ENCODE results near the gene RFESD. TPM values are rescaled to one million over a fixed set of nuclear protein-coding genes. Genes with fewer than 3 reads are reported as not detected.
"Not testable (repeated sequence)": the region's sequence is repeated elsewhere in the genome, so short reads cannot be mapped to it uniquely, and the experiment has no call there.

Gene RFESD
- total and polyA plus RNA-seq, 4 donors = 2.3 to 6.8 (median 4.6) TPM

GRCh38 chr5:95699337-95699736 lies 52.8 kb downstream of the RFESD start:
- no peak overlapping the region for H3K4me3 ChIP-seq (ENCODE audit: low read depth, low read length)
- no peak for DNase-seq (ENCODE audit: low read depth in 4 of 6, low spot score in 6 of 6)
- H3K9me3 ChIP-seq (ENCODE audit: control insufficient read depth, insufficient read depth, low read length) = no peaks in the 10 kb centered on the region
- H3K27me3 ChIP-seq (ENCODE audit: control insufficient read depth, insufficient read depth, low read length) = no peaks in the 10 kb centered on the region
- H3K27ac ChIP-seq (ENCODE audit: low read depth, low read length) = no peak overlapping the region
- 86% methylated on average over 1 of the region's 1 CpG for WGBS (ENCODE audit: insufficient coverage)
- no peaks in the 10 kb centered on the region for H3K4me1 ChIP-seq (ENCODE audit: control insufficient read depth, insufficient read depth, low read length)
- H3K36me3 ChIP-seq (ENCODE audit: control insufficient read depth, insufficient read depth, low read length) = no peaks in the 10 kb centered on the region

- no peaks in the 10 kb centered on the region for H3K36me3 ChIP-seq (ENCODE audit: control insufficient read depth, insufficient read depth, low read length)
- DNase-seq (ENCODE audit: low read depth in 4 of 6, low spot score in 6 of 6) = no peak
- H3K27ac ChIP-seq (ENCODE audit: low read depth, low read length) = no peak overlapping the region
- H3K4me3 ChIP-seq (ENCODE audit: low read depth, low read length) = no peak overlapping the region
- H3K9me3 ChIP-seq (ENCODE audit: control insufficient read depth, insufficient read depth, low read length) = no peaks in the 10 kb centered on the region
- no peaks in the 10 kb centered on the region for H3K27me3 ChIP-seq (ENCODE audit: control insufficient read depth, insufficient read depth, low read length)
- H3K4me1 ChIP-seq (ENCODE audit: control insufficient read depth, insufficient read depth, low read length) = no peaks in the 10 kb centered on the region
These were observed 54.5 kb downstream of the RFESD start for GRCh38 chr5:95701074-95701473.

- Histone ChIP-seq H3K36me3 (ENCODE audit: control insufficient read depth, insufficient read depth, low read length) (no peaks in the 10 kb centered on the region), H3K4me1 (ENCODE audit: control insufficient read depth, insufficient read depth, low read length) (no peaks in the 10 kb centered on the region), H3K27me3 (ENCODE audit: control insufficient read depth, insufficient read depth, low read length) (no peaks in the 10 kb centered on the region), H3K4me3 (ENCODE audit: low read depth, low read length) (no peak overlapping the region), H3K9me3 (ENCODE audit: control insufficient read depth, insufficient read depth, low read length) (no peaks in the 10 kb centered on the region), H3K27ac (ENCODE audit: low read depth, low read length) (no peak overlapping the region)
- DNase-seq (ENCODE audit: low read depth in 4 of 6, low spot score in 6 of 6) = no peak
- no CpG with 5 or more reads among the region's 1 CpG for WGBS (ENCODE audit: insufficient coverage)
These were observed 57.6 kb downstream of the RFESD start for GRCh38 chr5:95704150-95704549.

- not testable (repeated sequence) for H3K27ac ChIP-seq (ENCODE audit: low read depth, low read length); H3K27me3 ChIP-seq (ENCODE audit: control insufficient read depth, insufficient read depth, low read length); H3K36me3 ChIP-seq (ENCODE audit: control insufficient read depth, insufficient read depth, low read length); H3K9me3 ChIP-seq (ENCODE audit: control insufficient read depth, insufficient read depth, low read length); H3K4me3 ChIP-seq (ENCODE audit: low read depth, low read length); DNase-seq (ENCODE audit: low read depth in 4 of 6, low spot score in 6 of 6)
- peaks cover 12% of the 10 kb centered on the region for H3K4me1 ChIP-seq (ENCODE audit: control insufficient read depth, insufficient read depth, low read length)
- WGBS (ENCODE audit: insufficient coverage) = 100% methylated on average over 1 of the region's 5 CpGs
These were observed 59.6 kb downstream of the RFESD start for GRCh38 chr5:95706196-95706595.

GRCh38 chr5:95707055-95707454 lies 60.5 kb downstream of the RFESD start:
- 60% methylated on average over 2 of the region's 9 CpGs for WGBS (ENCODE audit: insufficient coverage)
- Histone ChIP-seq H3K9me3 (ENCODE audit: control insufficient read depth, insufficient read depth, low read length) (no peaks in the 10 kb centered on the region), H3K4me1 (ENCODE audit: control insufficient read depth, insufficient read depth, low read length) (peaks cover 16% of the 10 kb centered on the region), H3K27ac (ENCODE audit: low read depth, low read length) (no peak overlapping the region), H3K27me3 (ENCODE audit: control insufficient read depth, insufficient read depth, low read length) (no peaks in the 10 kb centered on the region), H3K36me3 (ENCODE audit: control insufficient read depth, insufficient read depth, low read length) (no peaks in the 10 kb centered on the region), H3K4me3 (ENCODE audit: low read depth, low read length) (no peak overlapping the region)
- DNase-seq (ENCODE audit: low read depth in 4 of 6, low spot score in 6 of 6) = no peak

Other genes starting within 250 kb of the RFESD start
- 100 to 1,000 TPM in 1 of 2 donors, 10 to 100 TPM in 1; 93.4 to 169 TPM for gene SKIC3, start 91.8 kb upstream of the RFESD start, total RNA-seq
- gene SKIC3, start 91.8 kb upstream of the RFESD start, polyA plus RNA-seq (ENCODE audit: insufficient read length in 2 of 2) = 10 to 100 TPM; 59.0 to 64.5 TPM
- gene ARSK, start 91.7 kb upstream of the RFESD start, total RNA-seq = 10 to 100 TPM in 1 of 2 donors, 1 to 10 TPM in 1; 8.7 to 11.6 TPM
- gene ARSK, start 91.7 kb upstream of the RFESD start, polyA plus RNA-seq (ENCODE audit: insufficient read length in 2 of 2) = 1 to 10 TPM; 9.1 to 9.8 TPM
- under 1 TPM; 0.06 to 0.50 TPM for gene GPR150, start 26.7 kb upstream of the RFESD start, total RNA-seq
- under 1 TPM; 0.42 to 0.57 TPM for gene GPR150, start 26.7 kb upstream of the RFESD start, polyA plus RNA-seq (ENCODE audit: insufficient read length in 2 of 2)
- gene SPATA9, start 36.2 kb downstream of the RFESD start, total RNA-seq = 1 to 10 TPM in 1 of 2 donors, under 1 TPM in 1; 0.40 to 1.2 TPM
- 1 to 10 TPM; 1.6 to 1.7 TPM for gene SPATA9, start 36.2 kb downstream of the RFESD start, polyA plus RNA-seq (ENCODE audit: insufficient read length in 2 of 2)
- 100 to 1,000 TPM in 1 of 2 donors, 10 to 100 TPM in 1; 91.0 to 182 TPM for gene RHOBTB3, start 84.6 kb downstream of the RFESD start, total RNA-seq
- 10 to 100 TPM; 44.2 to 68.6 TPM for gene RHOBTB3, start 84.6 kb downstream of the RFESD start, polyA plus RNA-seq (ENCODE audit: insufficient read length in 2 of 2)
- gene GLRX, start 175.9 kb downstream of the RFESD start, total RNA-seq = 10 to 100 TPM in 1 of 2 donors, 1 to 10 TPM in 1; 8.4 to 17.6 TPM
- gene GLRX, start 175.9 kb downstream of the RFESD start, polyA plus RNA-seq (ENCODE audit: insufficient read length in 2 of 2) = 10 to 100 TPM; 25.9 to 37.4 TPM